Endodermal cell (in vitro differentiated cells): ENCODE measurements around the gene TEX29. TPM values are rescaled to one million over a fixed set of nuclear protein-coding genes. Genes with fewer than 3 reads are reported as not detected.

Experiments used
- DNase-seq: peaks from one replicate; pipeline ENCODE4 v3.0.0-alpha.2; 2017
- H3K27ac ChIP-seq: 2 replicates; pipeline ENCODE4 v1.5.1; 2013; ENCODE audit warnings: mild to moderate bottlenecking, low read depth, low read length, moderate library complexity
- H3K27me3 ChIP-seq: 2 replicates; pipeline ENCODE4 v1.6.1; 2013; ENCODE audit warnings: mild to moderate bottlenecking, low read length, moderate library complexity; ENCODE audit not compliant: insufficient read depth, control insufficient read depth, poor library complexity, severe bottlenecking
- H3K36me3 ChIP-seq: 2 replicates; pipeline ENCODE4 v1.7.0; 2013; ENCODE audit warnings: mild to moderate bottlenecking, low read length, moderate library complexity; ENCODE audit not compliant: control insufficient read depth, insufficient read depth
- H3K4me1 ChIP-seq: one replicate; pipeline ENCODE4 v1.7.0; 2013; ENCODE audit warnings: low read length; ENCODE audit not compliant: control insufficient read depth, insufficient read depth
- H3K4me3 ChIP-seq: 2 replicates; pipeline ENCODE4 v1.5.1; 2013; ENCODE audit warnings: mild to moderate bottlenecking, low read length, moderate library complexity
- H3K9ac ChIP-seq: 2 replicates; pipeline ENCODE4 v1.6.1; 2013; ENCODE audit warnings: mild to moderate bottlenecking, low read length, moderate library complexity; ENCODE audit not compliant: poor library complexity, severe bottlenecking; ENCODE audit errors: extremely low read depth
- H3K9me3 ChIP-seq: 2 replicates; pipeline ENCODE4 v1.6.1; 2013; ENCODE audit warnings: mild to moderate bottlenecking, low read length, moderate library complexity; ENCODE audit not compliant: control insufficient read depth
- H3K27ac Mint-ChIP-seq: 2 replicates; pipeline ENCODE4 v1.8.0; 2020; ENCODE audit warnings: mixed read lengths
- H3K27me3 Mint-ChIP-seq: 2 replicates; pipeline ENCODE4 v1.8.0; 2021; ENCODE audit warnings: mild to moderate bottlenecking, mixed read lengths; ENCODE audit not compliant: insufficient read depth
- H3K36me3 Mint-ChIP-seq: 2 replicates; pipeline ENCODE4 v1.8.0; 2020; ENCODE audit warnings: low read depth, mixed read lengths
- H3K4me1 Mint-ChIP-seq: 2 replicates; pipeline ENCODE4 v1.8.0; 2020; ENCODE audit warnings: mixed read lengths
- H3K4me3 Mint-ChIP-seq: 2 replicates; pipeline ENCODE4 v1.8.0; 2020; ENCODE audit warnings: mild to moderate bottlenecking, moderate library complexity, mixed read lengths
- H3K9me3 Mint-ChIP-seq: 2 replicates; pipeline ENCODE4 v1.8.0; 2020; ENCODE audit warnings: mild to moderate bottlenecking, mixed read lengths
- WGBS, 2 experiments: methylation state at CpG; one replicate each; pipeline versions ENCODE4 v1.1.5 to v1.1.7; 2013; ENCODE audit warnings: missing lambda C conversion rate in 2 of 2, mixed read lengths in 1 of 2; ENCODE audit not compliant: insufficient coverage in 1 of 2, insufficient read length in 1 of 2; 5-methylcytosine and 5-hydroxymethylcytosine counted together
- total RNA-seq, 2 donors: library from RNA; stranded (reverse); fragmentation: NEBNext Ultra II Directional in 1 of 2; extraction: Animal tissue kit (Norgen Biotek cat#: 25700) in 1 of 2; gene quantifications; 2 replicates in 1 of 2; 3 replicates in 1 of 2; pipeline ENCODE4 v1.2.1, GENCODE V29; 2021
- TF ChIP-seq, protein P1 (sequence below): fragments of 200-600 bp; sonication (generic); conservative IDR thresholded peaks from 2 replicates; pipeline ENCODE4 v1.5.0; 2021; ENCODE audit warnings: antibody characterized with exemption, mild to moderate bottlenecking

Gene TEX29
- total RNA-seq, 2 donors from 2014 or later = 0.69 TPM; not detected in 1

DNA sequence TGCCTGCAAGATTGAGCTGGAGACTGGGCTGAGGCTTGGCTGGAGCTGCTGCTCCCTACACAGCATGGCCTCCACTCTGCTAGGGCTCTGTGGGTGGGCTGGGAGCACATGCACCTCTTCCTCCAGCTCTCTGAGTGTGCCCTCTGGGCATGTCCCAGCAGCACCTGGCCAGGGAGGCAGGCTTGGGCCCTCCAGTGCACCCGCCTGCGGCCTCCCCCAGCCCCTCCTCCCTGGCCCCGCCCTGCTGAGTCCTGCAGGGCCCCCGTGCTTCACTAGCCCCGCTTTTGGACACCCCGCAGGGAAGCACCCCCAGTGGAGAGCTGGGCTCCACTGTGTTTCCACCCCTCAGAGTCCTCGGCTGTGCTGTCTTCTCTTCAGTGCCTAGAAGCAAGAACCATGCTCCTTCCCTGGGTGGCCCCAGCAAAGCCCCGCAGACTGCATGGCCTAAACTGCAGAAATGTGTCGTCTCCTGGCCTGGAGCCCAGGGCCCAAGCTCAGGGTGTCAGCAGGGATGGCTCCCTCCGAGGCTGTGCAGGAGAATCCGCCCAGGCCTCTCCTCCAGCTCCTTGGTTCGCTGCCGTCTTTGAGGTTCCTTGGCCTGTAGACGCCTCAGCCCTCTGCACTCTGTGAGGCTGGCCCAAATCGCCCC is 5.0 kb upstream of the TEX29 start:
- Histone ChIP-seq H3K9ac (no peak overlapping the region), H3K27ac (no peak overlapping the region), H3K4me3 (no peak overlapping the region), H3K36me3 (peaks cover 7% of the 10 kb centered on the region), H3K4me1 (no peaks in the 10 kb centered on the region), H3K9me3 (peaks cover 9% of the 10 kb centered on the region), H3K27me3 (no peaks in the 10 kb centered on the region)
- TF ChIP-seq, protein P1, sequence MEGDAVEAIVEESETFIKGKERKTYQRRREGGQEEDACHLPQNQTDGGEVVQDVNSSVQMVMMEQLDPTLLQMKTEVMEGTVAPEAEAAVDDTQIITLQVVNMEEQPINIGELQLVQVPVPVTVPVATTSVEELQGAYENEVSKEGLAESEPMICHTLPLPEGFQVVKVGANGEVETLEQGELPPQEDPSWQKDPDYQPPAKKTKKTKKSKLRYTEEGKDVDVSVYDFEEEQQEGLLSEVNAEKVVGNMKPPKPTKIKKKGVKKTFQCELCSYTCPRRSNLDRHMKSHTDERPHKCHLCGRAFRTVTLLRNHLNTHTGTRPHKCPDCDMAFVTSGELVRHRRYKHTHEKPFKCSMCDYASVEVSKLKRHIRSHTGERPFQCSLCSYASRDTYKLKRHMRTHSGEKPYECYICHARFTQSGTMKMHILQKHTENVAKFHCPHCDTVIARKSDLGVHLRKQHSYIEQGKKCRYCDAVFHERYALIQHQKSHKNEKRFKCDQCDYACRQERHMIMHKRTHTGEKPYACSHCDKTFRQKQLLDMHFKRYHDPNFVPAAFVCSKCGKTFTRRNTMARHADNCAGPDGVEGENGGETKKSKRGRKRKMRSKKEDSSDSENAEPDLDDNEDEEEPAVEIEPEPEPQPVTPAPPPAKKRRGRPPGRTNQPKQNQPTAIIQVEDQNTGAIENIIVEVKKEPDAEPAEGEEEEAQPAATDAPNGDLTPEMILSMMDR = no peak
- Mint-ChIP-seq H3K27me3 (no peaks in the 10 kb centered on the region), H3K36me3 (peaks cover 48% of the 10 kb centered on the region), H3K27ac (no peak overlapping the region), H3K4me3 (no peak overlapping the region), H3K9me3 (peaks cover 30% of the 10 kb centered on the region), H3K4me1 (no peaks in the 10 kb centered on the region)
- DNase-seq = no peak
- 90 to 99% methylated on average over 9 to 15 of the region's 15 CpGs for WGBS, 2 experiments

- H3K4me1 ChIP-seq = no peaks in the 10 kb centered on the region
- H3K27ac ChIP-seq = no peak overlapping the region
- H3K4me3 ChIP-seq = no peak overlapping the region
- peaks cover 7% of the 10 kb centered on the region for H3K36me3 ChIP-seq
- H3K9me3 Mint-ChIP-seq = peaks cover 23% of the 10 kb centered on the region
- peaks cover 9% of the 10 kb centered on the region for H3K9me3 ChIP-seq
- H3K4me3 Mint-ChIP-seq = no peak overlapping the region
- 94 to 96% methylated on average over 12 of the region's 12 CpGs for WGBS, 2 experiments
- no peaks in the 10 kb centered on the region for H3K4me1 Mint-ChIP-seq
- no peak for DNase-seq
- no peaks in the 10 kb centered on the region for H3K27me3 Mint-ChIP-seq
- TF ChIP-seq, protein P1 = no peak
- H3K9ac ChIP-seq = no peak overlapping the region
- peaks cover 40% of the 10 kb centered on the region for H3K36me3 Mint-ChIP-seq
- no peaks in the 10 kb centered on the region for H3K27me3 ChIP-seq
- H3K27ac Mint-ChIP-seq = no peak overlapping the region
Observed at GRCh38 chr13:111316161-111316730, 4.2 kb upstream of the TEX29 start.

DNA sequence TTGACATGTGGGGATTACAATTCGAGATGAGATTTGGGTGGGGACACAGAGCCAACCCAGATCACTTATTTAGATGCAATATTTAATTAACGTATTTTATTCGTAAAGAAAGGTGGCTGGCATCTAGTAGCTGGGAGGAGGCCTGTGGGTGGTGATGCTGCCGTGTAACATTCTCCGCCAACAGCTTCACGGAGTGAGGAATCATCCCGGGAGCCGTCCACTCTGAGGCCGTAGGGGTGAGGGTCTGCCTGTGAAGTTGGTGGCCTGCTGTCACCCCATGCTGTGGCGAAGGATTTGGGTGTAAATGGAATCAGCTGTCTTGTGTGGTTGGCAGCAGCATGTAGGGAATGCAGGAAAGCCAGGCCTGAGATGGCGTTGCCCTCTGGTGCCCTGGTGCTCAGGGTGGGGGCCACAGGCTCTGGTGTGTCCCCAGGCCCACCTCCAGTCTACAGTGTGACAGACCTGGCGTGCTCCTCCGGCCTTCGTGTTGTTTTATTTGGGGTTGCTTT is 3.3 kb upstream of the TEX29 start:
- no peaks in the 10 kb centered on the region for H3K4me1 Mint-ChIP-seq
- Histone ChIP-seq H3K4me1 (no peaks in the 10 kb centered on the region), H3K4me3 (no peak overlapping the region), H3K27ac (no peak overlapping the region), H3K9ac (no peak overlapping the region), H3K27me3 (no peaks in the 10 kb centered on the region), H3K36me3 (peaks cover 7% of the 10 kb centered on the region), H3K9me3 (peaks cover 7% of the 10 kb centered on the region)
- no peak overlapping the region for H3K4me3 Mint-ChIP-seq
- H3K9me3 Mint-ChIP-seq = peaks cover 15% of the 10 kb centered on the region
- DNase-seq = peak; percentile 39
- 91 to 98% methylated on average over 8 to 14 of the region's 14 CpGs for WGBS, 2 experiments
- TF ChIP-seq, protein P1 = no peak
- H3K27me3 Mint-ChIP-seq = no peaks in the 10 kb centered on the region
- peaks cover 31% of the 10 kb centered on the region for H3K36me3 Mint-ChIP-seq
- no peak overlapping the region for H3K27ac Mint-ChIP-seq
